Trophoblast cell (in vitro differentiated cells and primary cell): ENCODE results near the gene PDE4C.

Experiments
- DNase-seq, 2 donors: peaks; one replicate each; pipeline ENCODE4 v3.0.0-alpha.2; 2016
- H2AFZ ChIP-seq: 2 replicates; pipeline ENCODE4 v1.6.1; 2013; ENCODE audit warnings: low read length, moderate library complexity, mild to moderate bottlenecking; ENCODE audit not compliant: insufficient read depth, poor library complexity
- H2AK5ac ChIP-seq: 2 replicates; pipeline ENCODE4 v1.6.1; 2013; ENCODE audit warnings: mild to moderate bottlenecking, low read length
- H2BK120ac ChIP-seq: 2 replicates; pipeline ENCODE4 v1.6.1; 2013; ENCODE audit warnings: low read length, mild to moderate bottlenecking, moderate library complexity; ENCODE audit not compliant: insufficient read depth, poor library complexity
- H2BK12ac ChIP-seq: 2 replicates; pipeline ENCODE4 v1.6.1; 2013; ENCODE audit warnings: mild to moderate bottlenecking, low read length, moderate library complexity
- H2BK5ac ChIP-seq: 2 replicates; pipeline ENCODE4 v1.6.1; 2013; ENCODE audit warnings: low read length, low read depth, moderate library complexity, mild to moderate bottlenecking; ENCODE audit not compliant: poor library complexity
- H3K14ac ChIP-seq: 2 replicates; pipeline ENCODE4 v1.6.1; 2013; ENCODE audit warnings: mild to moderate bottlenecking, low read length
- H3K18ac ChIP-seq: 2 replicates; pipeline ENCODE4 v1.6.1; 2013; ENCODE audit warnings: mild to moderate bottlenecking, low read length
- H3K23ac ChIP-seq: 2 replicates; pipeline ENCODE4 v1.6.1; 2013; ENCODE audit warnings: low read length
- H3K27ac ChIP-seq: 2 replicates; pipeline ENCODE4 v1.5.1; 2013; ENCODE audit warnings: low read depth, mild to moderate bottlenecking, inconsistent platforms, low read length, moderate library complexity
- H3K27me3 ChIP-seq: 2 replicates; pipeline ENCODE4 v1.6.1; 2013; ENCODE audit warnings: inconsistent platforms, mild to moderate bottlenecking, low read length, moderate library complexity; ENCODE audit not compliant: insufficient read depth
- H3K36me3 ChIP-seq, 2 experiments: 1 replicate in 1 of 2; 2 replicates in 1 of 2; pipeline ENCODE4 v1.6.1; 2013; ENCODE audit warnings: low read length in 2 of 2, mild to moderate bottlenecking in 2 of 2, moderate library complexity in 1 of 2; ENCODE audit not compliant: insufficient read depth in 2 of 2, control insufficient read depth in 1 of 2
- H3K4ac ChIP-seq: 2 replicates; pipeline ENCODE4 v1.6.1; 2013; ENCODE audit warnings: low read depth, mild to moderate bottlenecking, low read length, moderate library complexity
- H3K4me1 ChIP-seq, 2 experiments: 1 replicate in 1 of 2; 2 replicates in 1 of 2; pipeline ENCODE4 v1.6.1; 2013; ENCODE audit warnings: low read length in 2 of 2, mild to moderate bottlenecking in 2 of 2, moderate library complexity in 1 of 2; ENCODE audit not compliant: insufficient read depth in 2 of 2, control insufficient read depth in 1 of 2
- H3K4me2 ChIP-seq: 2 replicates; pipeline ENCODE4 v1.6.1; 2013; ENCODE audit warnings: inconsistent platforms, mild to moderate bottlenecking, low read length, moderate library complexity
- H3K4me3 ChIP-seq: 2 replicates; pipeline ENCODE4 v1.5.1; 2013; ENCODE audit warnings: mild to moderate bottlenecking, low read depth, low read length, inconsistent platforms
- H3K79me1 ChIP-seq: one replicate; pipeline ENCODE4 v1.6.1; 2013; ENCODE audit warnings: low read length
- H3K79me2 ChIP-seq: 2 replicates; pipeline ENCODE4 v1.6.1; 2013; ENCODE audit warnings: low read length, mild to moderate bottlenecking; ENCODE audit not compliant: control insufficient read depth, insufficient read depth, poor library complexity
- H3K9ac ChIP-seq: 2 replicates; pipeline ENCODE4 v1.6.1; 2013; ENCODE audit warnings: mild to moderate bottlenecking, low read length
- H3K9me3 ChIP-seq: 2 replicates; pipeline ENCODE4 v1.6.1; 2013; ENCODE audit warnings: low read depth, mild to moderate bottlenecking, control low read depth, inconsistent platforms, low read length; ENCODE audit not compliant: insufficient read depth
- H4K12ac ChIP-seq: 2 replicates; pipeline ENCODE4 v1.6.1; 2013; ENCODE audit warnings: low read depth, mild to moderate bottlenecking, low read length, moderate library complexity
- H4K8ac ChIP-seq: 2 replicates; pipeline ENCODE4 v1.6.1; 2013; ENCODE audit warnings: low read depth, mild to moderate bottlenecking, low read length, moderate library complexity
- H4K91ac ChIP-seq: one replicate; pipeline ENCODE4 v1.6.1; 2013; ENCODE audit warnings: low read depth, mild to moderate bottlenecking, low read length, moderate library complexity
- WGBS: extraction: QIAGEN DNeasy Blood & Tissue Kit; methylation state at CpG from one replicate; pipeline ENCODE4 v1.1.7; 2013; ENCODE audit warnings: missing lambda C conversion rate; ENCODE audit not compliant: insufficient read length, insufficient coverage; ENCODE audit errors: extremely low coverage; 5-methylcytosine and 5-hydroxymethylcytosine counted together

The PDE4C gene

GRCh38 chr19:18218600-18218999 lies 7.6 kb downstream of the PDE4C start:
- Histone ChIP-seq H3K9ac (no peak overlapping the region), H3K18ac (no peak overlapping the region), H4K12ac (no peak overlapping the region), H3K4me1 (no peaks in the 10 kb centered on the region), H3K14ac (no peak overlapping the region), H3K36me3 (no peaks in the 10 kb centered on the region), H2AK5ac (no peak overlapping the region), H4K8ac (no peak overlapping the region), H2AFZ (no peak overlapping the region), H3K4ac (no peak overlapping the region), H3K4me3 (no peak overlapping the region), H3K4me2 (no peak overlapping the region), H3K9me3 (no peaks in the 10 kb centered on the region), H2BK12ac (no peak overlapping the region), H3K27me3 (no peaks in the 10 kb centered on the region), H3K27ac (no peak overlapping the region), H3K79me1 (no peaks in the 10 kb centered on the region), H4K91ac (no peak overlapping the region), H3K79me2 (no peaks in the 10 kb centered on the region), H2BK120ac (no peak overlapping the region), H3K23ac (no peak overlapping the region), H2BK5ac (no peak overlapping the region)
- no CpG with 5 or more reads among the region's 3 CpGs for WGBS
- DNase-seq: no peak

GRCh38 chr19:18218159-18218558 lies 8.1 kb downstream of the PDE4C start:
- no peak for DNase-seq
- Histone ChIP-seq H4K8ac (no peak overlapping the region), H4K91ac (no peak overlapping the region), H3K18ac (no peak overlapping the region), H3K4me3 (no peak overlapping the region), H3K14ac (no peak overlapping the region), H3K4me2 (no peak overlapping the region), H2BK5ac (no peak overlapping the region), H3K36me3 (no peaks in the 10 kb centered on the region), H3K79me1 (no peaks in the 10 kb centered on the region), H3K79me2 (no peaks in the 10 kb centered on the region), H3K23ac (no peak overlapping the region), H3K9ac (no peak overlapping the region), H3K27me3 (no peaks in the 10 kb centered on the region), H4K12ac (no peak overlapping the region), H3K4ac (no peak overlapping the region), H2AFZ (no peak overlapping the region), H2BK120ac (no peak overlapping the region), H3K9me3 (no peaks in the 10 kb centered on the region), H3K27ac (no peak overlapping the region), H2BK12ac (no peak overlapping the region), H3K4me1 (no peaks in the 10 kb centered on the region), H2AK5ac (no peak overlapping the region)
- no CpG with 5 or more reads among the region's 17 CpGs for WGBS

GRCh38 chr19:18216789-18217188 lies 9.4 kb downstream of the PDE4C start:
- Histone ChIP-seq H3K79me2 (no peaks in the 10 kb centered on the region), H3K4me1 (no peaks in the 10 kb centered on the region), H3K4me2 (no peak overlapping the region), H3K4ac (no peak overlapping the region), H2BK12ac (no peak overlapping the region), H3K27me3 (no peaks in the 10 kb centered on the region), H3K23ac (no peak overlapping the region), H3K18ac (no peak overlapping the region), H4K12ac (no peak overlapping the region), H3K9ac (no peak overlapping the region), H3K79me1 (no peaks in the 10 kb centered on the region), H4K91ac (no peak overlapping the region), H3K36me3 (no peaks in the 10 kb centered on the region), H2BK5ac (no peak overlapping the region), H2AK5ac (no peak overlapping the region), H4K8ac (no peak overlapping the region), H2AFZ (no peak overlapping the region), H3K4me3 (no peak overlapping the region), H3K9me3 (no peaks in the 10 kb centered on the region), H2BK120ac (no peak overlapping the region), H3K14ac (no peak overlapping the region), H3K27ac (no peak overlapping the region)
- WGBS: no CpG with 5 or more reads among the region's 8 CpGs
- DNase-seq: no peak

- H3K14ac ChIP-seq: no peak overlapping the region
- no peak overlapping the region for H2BK5ac ChIP-seq
- no peak overlapping the region for H3K9ac ChIP-seq
- no CpG with 5 or more reads among the region's 7 CpGs for WGBS
- H4K91ac ChIP-seq: no peak overlapping the region
- no peak overlapping the region for H3K23ac ChIP-seq
- no peaks in the 10 kb centered on the region for H3K9me3 ChIP-seq
- H2AK5ac ChIP-seq: no peak overlapping the region
- H3K4me3 ChIP-seq: no peak overlapping the region
- no peak for DNase-seq
- H3K36me3 ChIP-seq: no peaks in the 10 kb centered on the region
- no peaks in the 10 kb centered on the region for H3K79me1 ChIP-seq
- no peak overlapping the region for H4K12ac ChIP-seq
- no peak overlapping the region for H3K4me2 ChIP-seq
- no peak overlapping the region for H3K18ac ChIP-seq
- H3K4ac ChIP-seq: no peak overlapping the region
- H3K4me1 ChIP-seq: no peaks in the 10 kb centered on the region
- no peak overlapping the region for H3K27ac ChIP-seq
- H3K27me3 ChIP-seq: no peaks in the 10 kb centered on the region
- no peak overlapping the region for H4K8ac ChIP-seq
- H2BK12ac ChIP-seq: no peak overlapping the region
- H2AFZ ChIP-seq: no peak overlapping the region
- H3K79me2 ChIP-seq: no peaks in the 10 kb centered on the region
- H2BK120ac ChIP-seq: no peak overlapping the region
Observed at GRCh38 chr19:18214779-18215433, 11.3 kb downstream of the PDE4C start.
